Liver (tissue), 3 donors: Measurements from ENCODE around the gene NUDT4.

Source experiments
- CTCF ChIP-seq: fragments of 150-350 bp; IDR thresholded peaks from 2 replicates; pipeline ENCODE4 v1.5.1; 2017; ENCODE audit warnings: improper control_type of control experiment, low read depth, low read length; ENCODE audit not compliant: missing input control
- EGR1 ChIP-seq, 2 donors: IDR thresholded peaks; 2 replicates each; pipeline ENCODE4 v1.6.1; 2016 to 2018; ENCODE audit warnings: antibody characterized with exemption in 2 of 2, low read depth in 2 of 2
- FOXA2 ChIP-seq: IDR thresholded peaks from 2 replicates; pipeline ENCODE4 v1.6.1; 2016; ENCODE audit warnings: antibody characterized with exemption
- GABPA ChIP-seq, 2 donors: IDR thresholded peaks in 1 of 2; conservative IDR thresholded peaks in 1 of 2; 2 replicates each; pipeline ENCODE4 v1.6.1; 2016; ENCODE audit warnings: antibody characterized with exemption in 2 of 2, mild to moderate bottlenecking in 1 of 2, moderate library complexity in 1 of 2
- JUND ChIP-seq, 2 donors: IDR thresholded peaks; 2 replicates each; pipeline ENCODE4 v1.6.1; 2016; ENCODE audit warnings: antibody characterized with exemption in 2 of 2
- MAX ChIP-seq: IDR thresholded peaks from 2 replicates; pipeline ENCODE4 v1.6.1; 2016; ENCODE audit warnings: antibody characterized with exemption
- RAD21 ChIP-seq, 2 donors: IDR thresholded peaks; 2 replicates each; pipeline ENCODE4 v1.6.1; 2016; ENCODE audit warnings: antibody characterized with exemption in 2 of 2, mild to moderate bottlenecking in 2 of 2
- REST ChIP-seq: IDR thresholded peaks from 2 replicates; pipeline ENCODE4 v1.6.1; 2016; ENCODE audit warnings: antibody characterized with exemption, mild to moderate bottlenecking
- RXRA ChIP-seq, 2 donors: IDR thresholded peaks; 2 replicates each; pipeline ENCODE4 v1.6.1; 2017 to 2018; ENCODE audit warnings: antibody characterized with exemption in 2 of 2, mild to moderate bottlenecking in 1 of 2
- SP1 ChIP-seq: IDR thresholded peaks from 2 replicates; pipeline ENCODE4 v1.6.1; 2018; ENCODE audit warnings: antibody characterized with exemption, mild to moderate bottlenecking
- TAF1 ChIP-seq: conservative IDR thresholded peaks from 2 replicates; pipeline ENCODE4 v1.6.1; 2016; ENCODE audit warnings: antibody characterized with exemption, mild to moderate bottlenecking
- YY1 ChIP-seq: IDR thresholded peaks from 2 replicates; pipeline ENCODE4 v1.6.1; 2016; ENCODE audit warnings: antibody characterized with exemption, mild to moderate bottlenecking
- TF ChIP-seq, protein P1 (sequence below): IDR thresholded peaks from 2 replicates; pipeline ENCODE4 v1.6.1; 2016; ENCODE audit warnings: antibody characterized with exemption
- donor health status: healthy.
- donor health status: healthy.

GRCh38 chr12:93438266-93439050 lies 60.7 kb downstream of the NUDT4 start:
- TF ChIP-seq CTCF (no peak), RXRA (IDR thresholded peaks at IDR 0.05) (no peak), GABPA (IDR thresholded peaks at IDR 0.05 in 1 of 2, conservative IDR thresholded peaks at IDR 0.05 in 1 of 2) (no peak), MAX (no peak), REST (no peak), TAF1 (no peak), JUND (IDR thresholded peaks at IDR 0.05) (no peak), RAD21 (IDR thresholded peaks at IDR 0.05) (no peak), YY1 (no peak), FOXA2 (no peak), EGR1 (IDR thresholded peaks at IDR 0.05; ENCODE audit: low read depth in 2 of 2) (no peak), SP1 (no peak)
- TF ChIP-seq, protein P1, sequence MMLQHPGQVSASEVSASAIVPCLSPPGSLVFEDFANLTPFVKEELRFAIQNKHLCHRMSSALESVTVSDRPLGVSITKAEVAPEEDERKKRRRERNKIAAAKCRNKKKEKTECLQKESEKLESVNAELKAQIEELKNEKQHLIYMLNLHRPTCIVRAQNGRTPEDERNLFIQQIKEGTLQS: no peak
